Measurements from ENCODE around the gene RAB12. TPM values are rescaled to one million over a fixed set of nuclear protein-coding genes. Genes with fewer than 3 reads are reported as not detected.

Gene RAB12
- polyA plus RNA-seq, 1 donor from 2014 or later: 102 TPM

- Histone ChIP-seq H3K36me3 (ENCODE audit: insufficient read depth, low read length) (no peaks in the 10 kb centered on the region), H3K9me3 (ENCODE audit: low read length) (no peaks in the 10 kb centered on the region), H3K4me2 (ENCODE audit: low read length) (no peak overlapping the region), H3K9me2 (ENCODE audit: insufficient read depth, low read length) (no peaks in the 10 kb centered on the region), H3K27me3 (ENCODE audit: insufficient read depth, low read depth, low read length) (no peaks in the 10 kb centered on the region), H4K20me1 (ENCODE audit: insufficient read depth) (no peaks in the 10 kb centered on the region), H3K9ac (ENCODE audit: low read length) (no peak overlapping the region), H3K4me3 (ENCODE audit: low read length) (no peak overlapping the region), H3F3A (ENCODE audit: insufficient read depth, low read length, poor library complexity, severe bottlenecking) (no peaks in the 10 kb centered on the region), H3K27ac (ENCODE audit: low read length) (no peak overlapping the region), H2AFZ (ENCODE audit: low read depth, low read length) (no peak overlapping the region), H3K79me2 (replicated peaks; ENCODE audit: insufficient read depth, low read length) (no peaks in the 10 kb centered on the region)
- no peak for TF ChIP-seq MXI1 (conservative IDR thresholded peaks at IDR 0.05; ENCODE audit: poor library complexity, severe bottlenecking)
- TF ChIP-seq, protein P1, sequence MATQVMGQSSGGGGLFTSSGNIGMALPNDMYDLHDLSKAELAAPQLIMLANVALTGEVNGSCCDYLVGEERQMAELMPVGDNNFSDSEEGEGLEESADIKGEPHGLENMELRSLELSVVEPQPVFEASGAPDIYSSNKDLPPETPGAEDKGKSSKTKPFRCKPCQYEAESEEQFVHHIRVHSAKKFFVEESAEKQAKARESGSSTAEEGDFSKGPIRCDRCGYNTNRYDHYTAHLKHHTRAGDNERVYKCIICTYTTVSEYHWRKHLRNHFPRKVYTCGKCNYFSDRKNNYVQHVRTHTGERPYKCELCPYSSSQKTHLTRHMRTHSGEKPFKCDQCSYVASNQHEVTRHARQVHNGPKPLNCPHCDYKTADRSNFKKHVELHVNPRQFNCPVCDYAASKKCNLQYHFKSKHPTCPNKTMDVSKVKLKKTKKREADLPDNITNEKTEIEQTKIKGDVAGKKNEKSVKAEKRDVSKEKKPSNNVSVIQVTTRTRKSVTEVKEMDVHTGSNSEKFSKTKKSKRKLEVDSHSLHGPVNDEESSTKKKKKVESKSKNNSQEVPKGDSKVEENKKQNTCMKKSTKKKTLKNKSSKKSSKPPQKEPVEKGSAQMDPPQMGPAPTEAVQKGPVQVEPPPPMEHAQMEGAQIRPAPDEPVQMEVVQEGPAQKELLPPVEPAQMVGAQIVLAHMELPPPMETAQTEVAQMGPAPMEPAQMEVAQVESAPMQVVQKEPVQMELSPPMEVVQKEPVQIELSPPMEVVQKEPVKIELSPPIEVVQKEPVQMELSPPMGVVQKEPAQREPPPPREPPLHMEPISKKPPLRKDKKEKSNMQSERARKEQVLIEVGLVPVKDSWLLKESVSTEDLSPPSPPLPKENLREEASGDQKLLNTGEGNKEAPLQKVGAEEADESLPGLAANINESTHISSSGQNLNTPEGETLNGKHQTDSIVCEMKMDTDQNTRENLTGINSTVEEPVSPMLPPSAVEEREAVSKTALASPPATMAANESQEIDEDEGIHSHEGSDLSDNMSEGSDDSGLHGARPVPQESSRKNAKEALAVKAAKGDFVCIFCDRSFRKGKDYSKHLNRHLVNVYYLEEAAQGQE (IDR thresholded peaks at IDR 0.05; ENCODE audit: borderline replicate concordance): no peak
- no peak for TF ChIP-seq EP300 (conservative IDR thresholded peaks at IDR 0.05; ENCODE audit: poor library complexity, severe bottlenecking)
- no peak for TF ChIP-seq EZH2 (IDR thresholded peaks at IDR 0.05; ENCODE audit: borderline replicate concordance, insufficient read depth, low read length, poor library complexity, severe bottlenecking)
- TF ChIP-seq SMC3 (conservative IDR thresholded peaks at IDR 0.05; ENCODE audit: poor library complexity): no peak
- no peak for TF ChIP-seq TAF1 (IDR thresholded peaks at IDR 0.05; ENCODE audit: low read depth)
- TF ChIP-seq CTCF (IDR thresholded peaks at IDR 0.05; ENCODE audit: poor library complexity, severe bottlenecking): no peak
- TF ChIP-seq POLR2AphosphoS5 (IDR thresholded peaks at IDR 0.05): no peak
- no peak for TF ChIP-seq RAD21 (conservative IDR thresholded peaks at IDR 0.05)
These were observed 77.4 kb downstream of the RAB12 start for GRCh38 chr18:8686611-8687010.

DNA sequence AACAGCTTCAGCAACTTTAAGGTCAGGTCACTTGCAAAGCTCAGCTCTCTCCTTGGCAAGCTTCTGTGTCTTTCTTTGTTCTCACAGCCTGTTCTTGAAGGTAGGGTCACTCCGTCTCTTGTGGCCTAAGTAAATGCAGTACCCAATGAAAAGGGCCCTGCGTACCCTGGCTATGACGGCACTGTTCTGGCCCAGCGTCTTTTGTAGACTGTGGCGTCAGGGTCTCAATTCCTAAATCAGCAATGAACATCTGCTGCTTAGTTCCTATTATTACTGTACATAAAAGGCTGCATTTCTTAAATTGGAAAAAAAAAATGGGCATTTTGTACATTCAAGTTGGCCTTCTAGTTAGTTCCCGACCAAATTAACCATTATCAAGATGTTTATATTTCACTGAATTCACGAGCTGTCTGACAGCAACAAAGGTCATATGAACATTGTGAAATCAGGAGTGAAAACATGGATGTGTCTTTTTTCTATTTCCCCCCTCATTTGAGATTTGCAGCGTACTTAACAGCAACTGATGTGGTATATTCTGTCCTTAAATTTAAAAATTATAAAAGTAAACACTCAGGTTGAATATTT is 79.1 kb downstream of the RAB12 start:
- Histone ChIP-seq H2AFZ (ENCODE audit: low read depth, low read length) (no peak overlapping the region), H3F3A (ENCODE audit: insufficient read depth, low read length, poor library complexity, severe bottlenecking) (no peaks in the 10 kb centered on the region), H3K4me2 (ENCODE audit: low read length) (no peak overlapping the region), H3K4me3 (ENCODE audit: low read length) (no peak overlapping the region), H3K9me2 (ENCODE audit: insufficient read depth, low read length) (no peaks in the 10 kb centered on the region), H3K27me3 (ENCODE audit: insufficient read depth, low read depth, low read length) (no peaks in the 10 kb centered on the region), H3K79me2 (replicated peaks; ENCODE audit: insufficient read depth, low read length) (no peaks in the 10 kb centered on the region), H3K9me3 (ENCODE audit: low read length) (no peaks in the 10 kb centered on the region), H4K20me1 (ENCODE audit: insufficient read depth) (no peaks in the 10 kb centered on the region), H3K36me3 (ENCODE audit: insufficient read depth, low read length) (no peaks in the 10 kb centered on the region), H3K27ac (ENCODE audit: low read length) (no peak overlapping the region), H3K9ac (ENCODE audit: low read length) (no peak overlapping the region)
- TF ChIP-seq EZH2 (IDR thresholded peaks at IDR 0.05; ENCODE audit: borderline replicate concordance, insufficient read depth, low read length, poor library complexity, severe bottlenecking) (no peak), SMC3 (conservative IDR thresholded peaks at IDR 0.05; ENCODE audit: poor library complexity) (no peak)
